Uterus (tissue), 2 donors: ENCODE data around the gene MAGEB10.

ENCODE experiments used
- CTCF ChIP-seq, 4 experiments: fragments of 200-600 bp in 2 of 4; fragments of 450-650 bp in 2 of 4; sonication (generic) in 2 of 4; IDR thresholded peaks; one replicate each; pipeline ENCODE4 v1.5.1; 2016 to 2019; ENCODE audit warnings: antibody characterized with exemption in 4 of 4, mild to moderate bottlenecking in 2 of 4, moderate library complexity in 1 of 4
- POLR2A ChIP-seq, 2 donors: fragments of 450-650 bp; IDR thresholded peaks; one replicate each; pipeline ENCODE4 v1.6.1; 2016; ENCODE audit warnings: antibody characterized with exemption in 2 of 2, mild to moderate bottlenecking in 1 of 2, moderate library complexity in 1 of 2

GRCh38 chrX:27775984-27776383 is 31.8 kb upstream of the MAGEB10 start:
- TF ChIP-seq CTCF (IDR thresholded peaks at IDR 0.05) (no peak), POLR2A (IDR thresholded peaks at IDR 0.05) (no peak)
